Measurements from ENCODE around the gene WDR89. TPM values are rescaled to one million over a fixed set of nuclear protein-coding genes. Genes with fewer than 3 reads are reported as not detected.
"Not testable (repeated sequence)": the region's sequence is repeated elsewhere in the genome, so short reads cannot be mapped to it uniquely, and the experiment has no call there.

Gene WDR89
- total RNA-seq, 1 donor from 2014 or later: 7.7 TPM

DNA sequence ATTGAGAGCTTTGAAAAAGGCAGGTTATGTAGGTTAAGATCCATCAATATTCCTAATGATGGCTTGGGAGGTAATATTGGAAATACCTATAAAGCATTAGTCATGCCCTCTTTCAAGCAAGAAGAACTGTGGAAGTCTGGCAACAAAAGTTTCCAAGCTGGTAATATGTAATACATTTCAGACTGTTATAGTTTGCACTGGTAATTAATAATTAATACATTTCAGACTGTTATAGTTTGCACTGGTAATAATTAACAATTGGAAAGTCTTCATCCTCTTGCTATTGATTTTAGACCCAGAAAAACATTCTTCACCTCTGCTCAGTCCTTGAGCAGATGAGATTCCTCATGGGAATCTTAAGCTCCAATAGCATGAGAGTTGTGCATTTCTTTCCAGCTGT, 29.0 kb upstream of the WDR89 start:
- peak; percentile 72 for DNase-seq (ENCODE audit: low read depth)
- no peak for TF ChIP-seq CTCF (conservative IDR thresholded peaks at IDR 0.05; ENCODE audit: low read depth, low read length)

DNA sequence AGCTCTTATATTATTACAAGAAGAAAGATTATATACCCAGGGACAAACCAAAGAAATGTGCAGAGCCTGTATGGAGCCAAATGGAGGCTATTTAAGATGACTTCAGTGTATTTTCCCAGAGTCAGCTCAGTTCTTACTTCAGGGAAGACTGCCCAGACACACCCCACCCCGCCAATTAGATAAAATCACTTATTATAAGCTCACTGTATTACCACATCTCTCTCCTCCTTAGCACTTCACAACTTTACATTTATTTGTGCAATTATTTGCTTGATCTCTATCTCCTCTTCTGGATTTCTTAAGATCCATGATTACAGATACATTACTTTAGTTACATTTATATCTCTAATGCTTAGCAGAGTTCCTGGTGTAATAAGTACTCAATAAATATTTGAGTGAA, 24.7 kb upstream of the WDR89 start:
- TF ChIP-seq CTCF (conservative IDR thresholded peaks at IDR 0.05; ENCODE audit: low read depth, low read length): no peak
- DNase-seq (ENCODE audit: low read depth): no peak
- no peak overlapping the region for H3K4me3 ChIP-seq (ENCODE audit: low read depth, low read length)

More for the DNA sequence above, 29.0 kb upstream of the WDR89 start:
- H3K4me3 ChIP-seq (ENCODE audit: low read depth, low read length): no peak overlapping the region

- H3K4me3 ChIP-seq (ENCODE audit: low read depth, low read length): no peak overlapping the region
- TF ChIP-seq CTCF (conservative IDR thresholded peaks at IDR 0.05; ENCODE audit: low read depth, low read length): no peak
- DNase-seq (ENCODE audit: low read depth): no peak
These were observed 22.0 kb upstream of the WDR89 start for GRCh38 chr14:63663428-63664341.

- H3K4me3 ChIP-seq (ENCODE audit: low read depth, low read length): no peak overlapping the region
- no peak for DNase-seq (ENCODE audit: low read depth)
- no peak for TF ChIP-seq CTCF (conservative IDR thresholded peaks at IDR 0.05; ENCODE audit: low read depth, low read length)
These were observed 21.1 kb upstream of the WDR89 start for GRCh38 chr14:63662776-63663175.

DNA sequence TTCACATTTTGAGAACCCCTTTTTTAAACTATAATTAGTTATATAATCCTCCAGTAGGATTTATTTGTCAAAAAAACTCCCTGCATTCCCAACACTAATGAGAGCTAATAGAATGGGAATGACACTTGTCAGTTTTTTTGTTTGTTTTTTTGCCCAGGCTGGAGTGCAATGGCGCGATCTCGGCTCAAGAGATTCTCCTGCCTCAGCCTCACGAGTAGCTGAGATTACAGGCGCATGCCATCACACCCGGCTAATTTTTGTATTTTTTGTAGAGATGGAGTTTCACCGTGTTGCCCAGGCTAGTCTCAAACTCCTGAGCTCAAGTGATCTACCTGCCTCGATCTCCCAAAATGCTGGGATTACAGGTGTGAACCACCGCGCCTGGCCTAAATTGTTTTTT, 20.2 kb upstream of the WDR89 start:
- H3K4me3 ChIP-seq (ENCODE audit: low read depth, low read length); DNase-seq (ENCODE audit: low read depth): not testable (repeated sequence)

DNA sequence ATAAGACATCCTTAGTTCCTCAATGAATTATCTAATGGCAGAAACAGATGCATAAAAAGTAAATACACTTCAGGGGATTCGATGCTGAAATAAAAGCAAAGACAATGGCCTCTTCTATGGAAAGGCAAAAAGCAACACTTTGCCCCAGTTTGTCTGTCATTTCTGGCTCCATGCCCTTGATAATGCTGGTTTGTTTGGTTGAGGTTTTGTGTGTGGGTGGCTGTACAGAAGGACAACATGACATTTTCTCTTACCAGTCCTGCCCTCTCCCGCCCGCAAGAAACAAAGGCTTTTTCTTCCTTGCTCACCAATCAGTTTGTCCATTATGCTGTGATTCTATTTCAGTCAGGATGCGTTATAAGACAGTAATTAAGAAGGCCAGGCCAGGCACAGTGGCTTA, 18.1 kb upstream of the WDR89 start:
- no peak overlapping the region for H3K4me3 ChIP-seq (ENCODE audit: low read depth, low read length)
- no peak for TF ChIP-seq CTCF (conservative IDR thresholded peaks at IDR 0.05; ENCODE audit: low read depth, low read length)
- no peak for DNase-seq (ENCODE audit: low read depth)

DNA sequence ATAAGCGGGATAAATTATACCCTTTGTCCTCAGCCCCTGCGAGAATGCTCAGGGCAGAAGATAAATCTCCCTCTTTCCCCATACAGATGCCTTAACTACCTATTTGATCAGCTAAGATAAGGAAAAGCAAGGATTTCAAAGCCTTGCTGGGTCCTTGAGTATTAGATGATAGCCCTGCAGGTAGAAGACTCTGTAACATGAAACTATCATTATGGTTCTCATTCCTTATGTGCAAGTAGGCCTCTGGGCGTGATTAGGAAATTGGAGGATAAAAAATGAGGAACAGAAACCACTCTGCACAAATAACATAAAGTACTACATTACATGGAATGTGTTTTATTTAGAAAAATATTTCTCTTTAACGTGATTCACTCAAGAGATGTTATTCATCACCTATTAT, 14.5 kb upstream of the WDR89 start:
- no peak overlapping the region for H3K4me3 ChIP-seq (ENCODE audit: low read depth, low read length)
- TF ChIP-seq CTCF (conservative IDR thresholded peaks at IDR 0.05; ENCODE audit: low read depth, low read length): no peak
- DNase-seq (ENCODE audit: low read depth): no peak

Measured in epithelial cell of proximal tubule (primary cell).